GM21619 (cell line): Measurements from ENCODE around the gene GGA2.
"Not testable (repeated sequence)": the region's sequence is repeated elsewhere in the genome, so short reads cannot be mapped to it uniquely, and the experiment has no call there.

ENCODE experiments used
- ATAC-seq: cut with Tn5 transposase; IDR thresholded peaks from one replicate; pipeline ENCODE4 v1.9.1; 2021; ENCODE audit not compliant: unreplicated experiment

Gene GGA2

GRCh38 chr16:23482778-23483177, 27.5 kb downstream of the GGA2 start:
- peak; percentile 65 for ATAC-seq

GRCh38 chr16:23480257-23480656, 30.0 kb downstream of the GGA2 start:
- ATAC-seq: no peak

- no peak for ATAC-seq
Measured at GRCh38 chr16:23479138-23479537, 31.2 kb downstream of the GGA2 start.

- ATAC-seq: no peak
Measured at GRCh38 chr16:23478566-23478965, 31.7 kb downstream of the GGA2 start.

GRCh38 chr16:23476289-23476688, 34.0 kb downstream of the GGA2 start:
- no peak for ATAC-seq

GRCh38 chr16:23469814-23470213, 40.5 kb downstream of the GGA2 start:
- no peak for ATAC-seq

- ATAC-seq: no peak
Measured at GRCh38 chr16:23466162-23466885, 44.0 kb downstream of the GGA2 start.

- no peak for ATAC-seq
Measured at GRCh38 chr16:23465179-23465578, 45.1 kb downstream of the GGA2 start.

GRCh38 chr16:23464196-23464595, 46.1 kb downstream of the GGA2 start:
- ATAC-seq: no peak

GRCh38 chr16:23462994-23463393, 47.3 kb downstream of the GGA2 start:
- not testable (repeated sequence) for ATAC-seq

GRCh38 chr16:23453338-23454052, 56.8 kb downstream of the GGA2 start:
- ATAC-seq: no peak

- peak; percentile 82 for ATAC-seq
Measured at GRCh38 chr16:23452572-23453337, 57.5 kb downstream of the GGA2 start, which contains the start of gene COG7. TSS of gene COG7 (minus strand) at chr16:23453189. CDS start at chr16:23452994, 195 bp downstream.

- ATAC-seq: no peak
Measured at GRCh38 chr16:23452221-23452571, 58.1 kb downstream of the GGA2 start.

GRCh38 chr16:23448392-23448791, 61.9 kb downstream of the GGA2 start:
- ATAC-seq: no peak

- ATAC-seq: not testable (repeated sequence)
Measured at GRCh38 chr16:23437542-23437941, 72.8 kb downstream of the GGA2 start.

- no peak for ATAC-seq
Measured at GRCh38 chr16:23436951-23437350, 73.3 kb downstream of the GGA2 start.

GRCh38 chr16:23435500-23435899, 74.8 kb downstream of the GGA2 start:
- peak; percentile 57 for ATAC-seq

GRCh38 chr16:23434380-23434779, 75.9 kb downstream of the GGA2 start:
- ATAC-seq: no peak

GRCh38 chr16:23433261-23433920, 76.9 kb downstream of the GGA2 start:
- no peak for ATAC-seq

GRCh38 chr16:23432176-23433128, 77.8 kb downstream of the GGA2 start:
- ATAC-seq: no peak
